IMR-90 (cell line): Measurements from ENCODE around the gene DCTN2.

Source experiments
- BHLHE40 ChIP-seq: fragments of 150-350 bp; IDR thresholded peaks from 2 replicates; pipeline ENCODE4 v1.6.1; 2016; ENCODE audit warnings: mild to moderate bottlenecking, low read depth, low read length
- CTCF ChIP-seq: conservative IDR thresholded peaks from 2 replicates; pipeline ENCODE4 v1.5.1; 2012; ENCODE audit warnings: mild to moderate bottlenecking, low read depth, low read length, improper control_type of control experiment
- MAZ ChIP-seq: IDR thresholded peaks from 2 replicates; pipeline ENCODE4 v1.6.1; 2012; ENCODE audit warnings: low read depth, mild to moderate bottlenecking, low read length, improper control_type of control experiment, moderate library complexity, borderline replicate concordance
- MXI1 ChIP-seq: IDR thresholded peaks from 2 replicates; pipeline ENCODE4 v1.6.1; 2012; ENCODE audit warnings: low read depth, mild to moderate bottlenecking, low read length, moderate library complexity, borderline replicate concordance
- POLR2A ChIP-seq: IDR thresholded peaks from 2 replicates; pipeline ENCODE4 v1.6.1; 2012; ENCODE audit warnings: mild to moderate bottlenecking, low read depth, low read length
- RAD21 ChIP-seq: IDR thresholded peaks from 2 replicates; pipeline ENCODE4 v1.6.1; 2012; ENCODE audit warnings: low read length, improper control_type of control experiment

DNA sequence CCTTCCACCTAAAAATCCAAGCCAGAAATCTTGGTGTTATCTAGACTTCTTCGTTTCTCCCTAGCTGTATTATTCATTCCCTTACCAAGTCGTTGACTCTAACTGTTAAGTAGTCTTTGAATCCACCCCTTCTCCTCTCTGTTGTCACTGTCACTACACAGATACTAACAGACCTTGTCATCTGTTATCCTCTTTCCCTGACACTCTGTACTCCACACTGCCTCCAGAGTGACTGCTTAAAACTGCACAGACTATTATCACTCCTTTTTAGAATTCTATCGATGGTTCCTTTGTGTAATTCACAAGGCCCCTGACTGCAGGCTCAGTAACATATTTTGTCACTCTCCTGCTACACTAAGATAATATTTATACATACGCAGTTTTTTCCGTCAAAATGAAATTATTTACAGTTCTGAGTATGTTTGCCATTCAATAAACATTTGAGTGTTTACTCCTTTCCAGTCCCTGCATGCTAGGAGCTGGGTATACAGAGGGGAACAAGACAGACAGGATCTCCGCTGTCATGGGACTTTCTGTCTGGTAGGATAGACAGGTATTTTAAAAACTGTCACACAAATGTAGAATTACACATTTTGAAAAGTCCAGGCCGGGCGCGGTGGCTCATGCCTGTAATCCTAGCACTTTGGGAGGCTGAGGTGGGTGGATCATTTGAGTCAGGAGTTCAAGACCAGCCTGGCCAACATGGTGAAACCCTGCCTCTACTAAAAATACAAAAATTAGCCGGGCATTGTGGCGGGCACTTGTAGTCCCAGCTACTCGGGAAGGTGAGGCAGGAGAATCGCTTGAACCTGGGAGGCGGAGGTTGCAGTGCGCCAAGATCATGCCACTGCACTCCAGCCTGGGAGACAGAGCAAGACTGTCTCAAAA lies 55.4 kb downstream of the DCTN2 start:
- 0 out of 2 replicates have a peak, but pooled peaks have one; percentile 14 for TF ChIP-seq CTCF
- no peak for TF ChIP-seq BHLHE40
- TF ChIP-seq MXI1: no peak
- no peak for TF ChIP-seq MAZ
- TF ChIP-seq POLR2A: no peak
- TF ChIP-seq RAD21: no peak
